ENCODE results near the gene MYBPHL.

Gene MYBPHL, protein sequence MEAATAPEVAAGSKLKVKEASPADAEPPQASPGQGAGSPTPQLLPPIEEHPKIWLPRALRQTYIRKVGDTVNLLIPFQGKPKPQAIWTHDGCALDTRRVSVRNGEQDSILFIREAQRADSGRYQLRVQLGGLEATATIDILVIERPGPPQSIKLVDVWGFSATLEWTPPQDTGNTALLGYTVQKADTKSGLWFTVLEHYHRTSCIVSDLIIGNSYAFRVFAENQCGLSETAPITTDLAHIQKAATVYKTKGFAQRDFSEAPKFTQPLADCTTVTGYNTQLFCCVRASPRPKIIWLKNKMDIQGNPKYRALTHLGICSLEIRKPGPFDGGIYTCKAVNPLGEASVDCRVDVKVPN

DNA sequence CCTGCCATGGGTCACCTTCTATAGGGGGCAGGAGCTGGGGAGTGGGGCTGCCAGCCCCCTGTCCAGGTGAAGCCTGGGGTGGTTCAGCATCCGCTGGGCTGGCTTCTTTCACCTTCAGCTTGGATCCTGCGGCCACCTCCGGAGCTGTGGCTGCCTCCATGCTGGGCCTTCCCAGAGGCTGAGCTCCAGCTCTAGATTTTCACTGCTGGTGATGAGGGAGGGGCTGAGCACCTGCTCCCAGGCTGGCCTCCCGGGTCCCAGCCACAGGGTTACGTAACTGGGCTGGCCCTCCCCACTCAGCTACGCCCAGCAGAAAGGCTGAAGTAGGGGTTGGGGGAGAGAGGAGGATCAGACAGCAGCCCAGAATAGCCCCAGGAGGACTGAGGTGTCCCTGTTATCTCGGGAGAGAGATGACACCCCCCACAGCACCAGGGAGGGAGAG, at the start of gene MYBPHL:
TSS of gene MYBPHL (minus strand) at position 180 of the 442 bp plus-strand sequence. CDS start at position 160, 20 bp downstream.
- no peak for DNase-seq (ENCODE audit: low read depth)

GRCh38 chr1:109356505-109356904, 49.7 kb upstream of the MYBPHL start:
- DNase-seq (ENCODE audit: low read depth) = no peak

DNA sequence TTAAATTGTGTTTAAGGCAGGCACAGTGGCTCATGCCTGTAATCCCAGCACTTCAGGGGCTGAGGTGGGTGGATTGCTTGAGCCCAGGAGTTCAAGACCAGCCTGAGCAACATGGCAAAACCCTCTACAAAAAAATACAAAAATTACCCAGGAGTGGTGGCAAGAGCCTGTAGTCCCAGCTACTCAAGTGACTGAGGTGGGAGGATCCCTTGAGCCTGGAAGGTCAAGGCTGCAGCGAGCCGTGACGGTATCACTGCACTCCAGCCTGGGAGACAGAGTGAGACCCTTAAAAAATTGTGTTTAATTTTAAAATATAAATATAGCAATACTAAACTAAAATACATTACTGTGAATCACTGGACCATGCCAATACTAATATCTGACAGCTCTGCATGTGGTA, 48.1 kb upstream of the MYBPHL start:
- DNase-seq (ENCODE audit: low read depth) = no peak

GRCh38 chr1:109351457-109351856, 44.6 kb upstream of the MYBPHL start:
- DNase-seq (ENCODE audit: low read depth) = no peak

DNA sequence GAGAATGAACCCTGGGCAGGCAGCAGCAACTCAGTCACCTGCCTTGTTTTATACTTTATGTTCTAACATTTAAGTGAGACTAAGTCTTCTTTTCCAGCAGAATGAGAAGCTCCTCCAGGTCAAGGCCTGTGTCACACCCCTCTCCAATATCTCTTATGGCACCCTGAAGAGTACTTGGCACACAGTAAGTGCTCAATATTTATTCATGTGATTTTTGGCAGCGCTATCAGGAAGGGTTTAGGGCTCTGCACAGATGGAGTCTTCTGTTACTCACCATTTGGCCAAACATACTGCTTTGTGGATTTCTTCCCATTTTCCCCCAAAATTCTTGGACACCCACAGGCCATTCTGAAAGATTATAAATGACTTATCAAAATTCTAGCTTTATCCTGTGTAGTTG, 43.8 kb upstream of the MYBPHL start:
- no peak for DNase-seq (ENCODE audit: low read depth)

- no peak for DNase-seq (ENCODE audit: low read depth)
Observed at GRCh38 chr1:109350182-109350581, 43.4 kb upstream of the MYBPHL start.

- DNase-seq (ENCODE audit: low read depth) = no peak
Observed at GRCh38 chr1:109347511-109347910, 40.7 kb upstream of the MYBPHL start.

DNA sequence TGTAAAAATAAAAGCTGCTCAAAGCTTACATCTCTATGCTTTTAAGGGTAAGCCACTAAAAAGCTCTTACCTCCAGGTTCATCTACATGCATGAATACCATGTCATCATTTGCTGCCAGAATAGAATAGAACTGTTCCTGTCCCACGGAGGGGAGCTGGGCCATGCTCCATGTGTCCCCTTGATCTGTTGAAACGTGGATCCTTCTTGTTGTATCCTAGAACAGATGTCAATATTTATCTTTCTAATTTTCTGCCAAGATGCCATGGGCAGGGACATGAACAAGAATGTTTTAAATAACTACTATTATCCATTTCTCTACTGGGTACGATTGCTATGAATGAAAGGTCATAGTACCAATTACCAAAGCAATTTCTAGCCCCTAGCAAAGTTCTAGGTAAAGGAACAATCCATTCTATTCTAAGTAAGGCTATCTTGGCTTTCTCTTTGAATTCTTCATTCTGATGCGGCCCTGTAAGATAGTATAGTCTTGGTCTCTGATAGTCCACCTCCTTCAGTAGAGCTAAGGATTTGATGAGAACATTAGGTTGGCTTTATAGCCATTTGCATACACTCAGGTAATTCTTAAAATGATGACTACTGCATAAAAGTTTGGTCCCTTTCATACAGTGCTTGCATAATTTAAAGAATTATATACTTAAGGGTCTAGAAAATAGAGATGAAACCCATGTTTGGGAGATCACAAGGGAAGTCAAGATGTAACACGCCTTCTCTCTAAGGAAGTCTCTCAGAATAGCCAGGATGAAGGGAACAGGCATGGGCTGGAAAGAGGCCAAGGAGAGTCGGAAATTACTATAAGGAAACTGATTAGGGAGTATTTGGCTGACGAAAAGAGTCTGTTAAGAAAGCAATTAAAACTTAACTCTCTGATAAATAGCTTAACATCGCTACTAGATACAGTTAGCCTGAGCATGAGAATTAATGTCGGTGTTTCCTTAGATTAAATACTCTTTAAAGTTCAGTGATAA, 35.4 kb upstream of the MYBPHL start:
- DNase-seq (ENCODE audit: low read depth) = no peak

GRCh38 chr1:109338608-109339007, 31.8 kb upstream of the MYBPHL start:
- DNase-seq (ENCODE audit: low read depth) = no peak

DNA sequence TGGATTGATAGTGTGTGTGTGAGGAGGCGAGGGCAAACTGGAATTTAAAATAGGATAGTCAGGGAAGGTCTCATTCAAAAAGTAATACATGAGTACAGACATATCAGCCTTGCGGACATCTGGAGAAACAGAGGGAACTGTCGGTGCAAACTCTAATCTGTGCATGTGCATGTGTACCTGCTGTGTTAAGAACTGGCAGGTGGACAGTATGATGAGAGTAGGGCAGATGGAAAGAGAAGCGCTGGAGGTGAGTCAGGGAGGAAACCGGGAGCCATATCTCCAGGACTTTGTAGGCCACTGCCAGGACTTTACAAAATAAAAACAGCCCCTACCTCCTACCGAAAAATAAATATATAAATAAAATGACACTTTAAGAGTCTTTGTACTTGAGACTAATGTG, 31.3 kb upstream of the MYBPHL start:
- no peak for DNase-seq (ENCODE audit: low read depth)

- no peak for DNase-seq (ENCODE audit: low read depth)
Observed at GRCh38 chr1:109335091-109335490, 28.3 kb upstream of the MYBPHL start.

- no peak for DNase-seq (ENCODE audit: low read depth)
Observed at GRCh38 chr1:109331113-109331512, 24.3 kb upstream of the MYBPHL start.

DNA sequence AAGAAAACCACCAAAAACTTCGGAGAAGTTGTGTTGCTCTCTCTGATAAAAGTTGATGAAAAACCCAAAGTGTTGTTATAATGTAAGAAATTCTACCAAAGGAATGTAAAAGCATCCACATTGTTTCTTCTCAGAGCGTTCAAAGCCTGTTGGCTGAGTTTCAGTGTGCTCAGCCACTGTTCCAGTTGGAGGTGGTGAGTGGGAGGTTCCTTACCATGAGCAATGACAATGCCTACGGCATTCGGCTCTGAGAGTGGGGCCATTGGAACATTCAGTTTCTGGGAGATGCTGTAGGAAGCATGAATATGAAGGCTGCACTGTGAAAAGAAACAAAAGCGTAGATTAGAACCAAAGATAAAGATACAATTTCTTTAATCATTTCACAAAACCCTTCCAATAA, 20.5 kb upstream of the MYBPHL start:
- no peak for DNase-seq (ENCODE audit: low read depth)

DNA sequence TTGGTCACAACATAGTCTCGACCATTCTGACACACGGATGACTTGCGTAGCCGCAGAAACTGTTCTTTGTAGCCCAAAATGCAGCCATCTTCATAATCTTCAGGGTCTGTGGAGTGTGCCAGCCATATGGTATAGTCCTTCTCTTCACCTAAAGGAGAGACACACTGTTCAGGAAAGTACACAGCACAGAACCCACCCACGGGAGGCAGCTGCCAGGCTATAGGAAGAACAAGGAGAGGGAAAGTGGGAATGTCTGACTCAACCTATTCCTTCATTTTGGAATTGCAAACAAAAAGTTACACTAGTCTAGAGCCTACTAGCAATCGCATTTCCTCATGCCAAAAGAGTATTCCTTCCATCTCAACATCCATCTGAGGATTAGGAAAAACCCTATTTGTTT, 16.2 kb upstream of the MYBPHL start:
- DNase-seq (ENCODE audit: low read depth) = no peak

- no peak for DNase-seq (ENCODE audit: low read depth)
Observed at GRCh38 chr1:109319114-109319513, 12.3 kb upstream of the MYBPHL start.

GRCh38 chr1:109316506-109316905, 9.7 kb upstream of the MYBPHL start:
- no peak for DNase-seq (ENCODE audit: low read depth)

- DNase-seq (ENCODE audit: low read depth) = no peak
Observed at GRCh38 chr1:109315288-109315687, 8.5 kb upstream of the MYBPHL start.

DNA sequence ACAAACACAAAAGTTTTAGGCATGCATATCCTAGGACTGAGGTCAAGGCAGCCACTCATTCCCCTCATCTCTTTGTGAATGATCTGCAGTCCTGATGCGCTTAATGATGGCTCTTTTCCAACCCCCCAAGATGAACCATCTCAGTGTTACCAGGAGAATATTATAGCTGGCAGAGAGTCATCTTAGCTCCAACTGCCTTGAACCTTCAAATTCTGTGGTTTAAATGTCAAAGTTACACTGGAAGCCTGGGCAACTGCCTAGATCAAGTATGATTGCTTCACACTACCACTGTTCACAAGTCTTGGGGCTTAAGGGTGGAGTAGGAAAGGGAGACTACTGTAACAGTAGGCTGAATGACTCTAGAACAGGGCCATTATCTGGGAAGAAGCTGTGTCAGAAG, 8.0 kb upstream of the MYBPHL start:
- DNase-seq (ENCODE audit: low read depth) = no peak

DNA sequence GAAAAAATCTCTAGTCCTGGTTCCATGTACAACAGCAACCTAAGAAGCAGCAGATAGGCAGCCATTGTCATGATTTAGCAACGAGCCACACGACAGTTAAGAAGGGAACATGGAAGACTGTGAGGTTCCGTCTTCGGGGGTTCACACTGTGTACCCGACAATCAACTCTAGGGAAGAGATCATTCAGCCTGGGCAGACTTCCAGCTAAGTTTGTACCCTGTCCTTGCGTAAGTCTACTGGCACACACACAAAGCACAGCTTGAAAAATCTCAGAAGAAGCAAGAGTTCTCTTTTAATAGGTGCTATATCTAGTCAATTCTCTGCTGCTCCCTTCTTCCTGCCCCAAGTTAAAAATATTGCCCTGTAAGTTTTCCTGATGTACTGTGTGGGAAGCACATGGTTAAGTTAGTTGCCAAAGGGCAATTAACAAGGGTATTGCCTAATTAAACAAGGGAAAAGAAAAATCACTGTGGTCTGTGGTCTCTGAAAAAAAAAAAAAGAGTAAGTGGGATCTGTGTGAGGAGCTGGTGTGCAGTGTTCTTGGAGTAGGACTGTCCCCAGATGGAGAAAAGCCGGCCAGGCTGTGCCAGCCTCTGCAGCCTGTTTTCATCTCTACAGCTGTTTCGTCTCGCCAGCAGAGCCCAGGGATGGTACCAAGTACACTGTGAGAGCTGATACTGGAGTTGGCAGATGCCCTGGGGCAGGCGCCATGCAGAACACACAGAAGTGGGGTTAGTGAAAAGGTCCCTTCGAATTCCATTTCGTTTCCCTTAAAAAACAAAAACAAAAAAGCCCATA, 6.4 kb upstream of the MYBPHL start:
- no peak for DNase-seq (ENCODE audit: low read depth)

GRCh38 chr1:109312246-109312645, 5.4 kb upstream of the MYBPHL start:
- no peak for DNase-seq (ENCODE audit: low read depth)

- DNase-seq (ENCODE audit: low read depth) = no peak
Observed at GRCh38 chr1:109309347-109309746, 2.5 kb upstream of the MYBPHL start.
